ENCODE measurements around the gene MEF2C.

MEF2C gene

GRCh38 chr5:88826646-88827585 lies 56.1 kb downstream of the MEF2C start:
- DNase-seq = peak; percentile 89

GRCh38 chr5:88825584-88826315 lies 57.2 kb downstream of the MEF2C start:
- peak; percentile 63 for DNase-seq

GRCh38 chr5:88824892-88825583 lies 57.9 kb downstream of the MEF2C start:
- DNase-seq = peak; percentile 64

GRCh38 chr5:88824141-88824540 lies 58.8 kb downstream of the MEF2C start:
- no peak for DNase-seq

GRCh38 chr5:88823201-88823600 lies 59.8 kb downstream of the MEF2C start:
- DNase-seq = no peak

GRCh38 chr5:88821161-88821560 lies 61.8 kb downstream of the MEF2C start:
- no peak for DNase-seq

GRCh38 chr5:88820581-88820980 lies 62.4 kb downstream of the MEF2C start:
- DNase-seq = no peak

GRCh38 chr5:88819301-88819999 lies 63.5 kb downstream of the MEF2C start:
- DNase-seq = no peak

GRCh38 chr5:88818296-88818695 lies 64.7 kb downstream of the MEF2C start:
- no peak for DNase-seq

- no peak for DNase-seq
Measured at GRCh38 chr5:88816195-88816594, 66.8 kb downstream of the MEF2C start.

GRCh38 chr5:88815050-88815789 lies 67.8 kb downstream of the MEF2C start:
- no peak for DNase-seq

- DNase-seq = no peak
Measured at GRCh38 chr5:88813805-88814575, 69.0 kb downstream of the MEF2C start.

GRCh38 chr5:88813244-88813643 lies 69.7 kb downstream of the MEF2C start:
- peak; percentile 25 for DNase-seq

GRCh38 chr5:88808153-88808552 lies 74.8 kb downstream of the MEF2C start:
- DNase-seq = no peak

- DNase-seq = no peak
Measured at GRCh38 chr5:88807327-88807726, 75.7 kb downstream of the MEF2C start.

- DNase-seq = no peak
Measured at GRCh38 chr5:88806338-88806737, 76.6 kb downstream of the MEF2C start.

GRCh38 chr5:88805151-88805784 lies 77.7 kb downstream of the MEF2C start:
- no peak for DNase-seq

GRCh38 chr5:88804444-88804843 lies 78.5 kb downstream of the MEF2C start:
- DNase-seq = no peak

- DNase-seq = no peak
Measured at GRCh38 chr5:88803309-88803708, 79.7 kb downstream of the MEF2C start.

GRCh38 chr5:88799938-88800535 lies 82.9 kb downstream of the MEF2C start:
- DNase-seq = no peak

Data from OCI-M1 (cell line).